ENCODE data around the gene ANKRD29. TPM values are rescaled to one million over a fixed set of nuclear protein-coding genes. Genes with fewer than 3 reads are reported as not detected.

The ANKRD29 gene, protein sequence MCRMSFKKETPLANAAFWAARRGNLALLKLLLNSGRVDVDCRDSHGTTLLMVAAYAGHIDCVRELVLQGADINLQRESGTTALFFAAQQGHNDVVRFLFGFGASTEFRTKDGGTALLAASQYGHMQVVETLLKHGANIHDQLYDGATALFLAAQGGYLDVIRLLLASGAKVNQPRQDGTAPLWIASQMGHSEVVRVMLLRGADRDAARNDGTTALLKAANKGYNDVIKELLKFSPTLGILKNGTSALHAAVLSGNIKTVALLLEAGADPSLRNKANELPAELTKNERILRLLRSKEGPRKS
- total RNA-seq = 0.81 and 5.1 TPM in 2 replicates

DNA sequence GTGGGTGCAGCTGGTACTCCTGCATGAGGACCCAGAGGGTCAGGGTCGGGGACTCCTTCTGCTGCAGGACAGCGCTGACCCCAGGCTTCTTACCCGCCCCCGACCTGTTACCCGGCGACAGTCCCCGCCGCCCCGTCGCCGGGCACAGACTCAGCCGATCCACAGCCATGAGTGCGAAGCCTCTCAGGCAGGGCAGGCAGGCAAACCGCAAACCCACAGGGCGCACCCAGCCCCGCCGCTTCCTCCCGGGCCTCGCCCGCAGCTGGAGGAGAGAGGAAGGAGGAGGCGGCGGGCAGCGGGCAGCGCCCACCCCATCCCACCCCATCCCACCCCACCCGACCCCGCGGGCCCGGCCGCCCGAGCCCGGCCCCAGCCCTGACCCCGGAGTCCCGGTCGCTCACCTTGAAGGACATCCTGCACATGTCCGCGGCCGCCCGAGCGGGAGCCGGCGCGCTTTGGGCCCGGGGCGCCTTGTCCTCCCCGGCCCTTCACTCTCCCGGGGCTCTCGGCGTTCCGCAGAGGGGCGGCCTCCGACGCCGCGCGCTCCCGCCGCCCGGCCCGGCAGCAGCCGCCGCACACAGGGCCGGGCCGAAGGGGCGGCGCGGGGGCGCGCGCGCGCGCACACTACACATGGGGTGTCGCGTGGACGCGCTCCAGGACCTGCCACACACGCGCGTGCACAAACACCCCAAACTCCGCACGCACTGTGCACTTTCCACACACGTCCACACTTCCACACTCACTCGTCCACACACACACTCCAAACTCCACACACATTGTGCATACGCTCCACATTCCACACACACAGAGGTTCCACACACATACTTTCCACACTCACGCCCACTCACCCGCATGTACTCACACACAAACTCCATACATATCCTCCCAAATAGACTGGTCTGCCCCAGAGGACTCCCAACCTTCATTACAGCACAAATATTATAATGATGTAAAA is at the start of gene ANKRD29:
Gene ANKRD29, minus strand, starts transcription at position 603 of the 955 bp plus-strand sequence. Its CDS starts 181 bp downstream, at position 422.

DNA sequence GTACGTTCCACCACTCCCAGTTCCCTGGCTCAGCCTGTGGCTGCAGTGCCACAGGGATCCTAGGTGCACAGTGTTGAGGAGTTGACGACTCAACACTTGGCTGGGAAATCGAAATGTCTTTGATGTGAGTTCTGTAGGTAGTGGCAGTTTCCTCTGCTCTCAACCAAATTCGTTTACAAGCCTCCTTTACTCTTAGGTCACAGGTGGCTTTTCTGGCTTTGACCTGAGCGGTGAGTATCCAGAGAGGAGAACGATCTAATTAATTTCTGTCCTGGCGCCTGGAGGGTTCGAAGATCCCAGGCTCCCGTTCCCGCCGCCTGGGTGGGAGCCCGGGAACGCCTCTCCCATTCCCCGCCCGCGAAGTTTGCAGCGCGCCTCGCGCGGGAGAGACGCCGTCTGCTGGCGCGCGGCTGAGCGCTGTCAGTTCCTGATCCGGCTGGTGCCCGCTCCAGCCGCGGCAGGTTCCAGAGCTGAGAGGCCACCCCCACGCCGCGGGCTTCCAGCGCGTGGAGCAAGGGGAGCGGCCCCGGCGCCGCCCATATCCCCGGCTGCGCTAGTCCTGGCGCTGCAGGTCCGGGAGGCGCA is 26.4 kb upstream of the ANKRD29 start, which contains the start of gene LAMA3:
Gene LAMA3, plus strand, starts transcription at position 423 of the 585 bp plus-strand sequence. CDS start 231 bp downstream, outside the sequence.

DNA sequence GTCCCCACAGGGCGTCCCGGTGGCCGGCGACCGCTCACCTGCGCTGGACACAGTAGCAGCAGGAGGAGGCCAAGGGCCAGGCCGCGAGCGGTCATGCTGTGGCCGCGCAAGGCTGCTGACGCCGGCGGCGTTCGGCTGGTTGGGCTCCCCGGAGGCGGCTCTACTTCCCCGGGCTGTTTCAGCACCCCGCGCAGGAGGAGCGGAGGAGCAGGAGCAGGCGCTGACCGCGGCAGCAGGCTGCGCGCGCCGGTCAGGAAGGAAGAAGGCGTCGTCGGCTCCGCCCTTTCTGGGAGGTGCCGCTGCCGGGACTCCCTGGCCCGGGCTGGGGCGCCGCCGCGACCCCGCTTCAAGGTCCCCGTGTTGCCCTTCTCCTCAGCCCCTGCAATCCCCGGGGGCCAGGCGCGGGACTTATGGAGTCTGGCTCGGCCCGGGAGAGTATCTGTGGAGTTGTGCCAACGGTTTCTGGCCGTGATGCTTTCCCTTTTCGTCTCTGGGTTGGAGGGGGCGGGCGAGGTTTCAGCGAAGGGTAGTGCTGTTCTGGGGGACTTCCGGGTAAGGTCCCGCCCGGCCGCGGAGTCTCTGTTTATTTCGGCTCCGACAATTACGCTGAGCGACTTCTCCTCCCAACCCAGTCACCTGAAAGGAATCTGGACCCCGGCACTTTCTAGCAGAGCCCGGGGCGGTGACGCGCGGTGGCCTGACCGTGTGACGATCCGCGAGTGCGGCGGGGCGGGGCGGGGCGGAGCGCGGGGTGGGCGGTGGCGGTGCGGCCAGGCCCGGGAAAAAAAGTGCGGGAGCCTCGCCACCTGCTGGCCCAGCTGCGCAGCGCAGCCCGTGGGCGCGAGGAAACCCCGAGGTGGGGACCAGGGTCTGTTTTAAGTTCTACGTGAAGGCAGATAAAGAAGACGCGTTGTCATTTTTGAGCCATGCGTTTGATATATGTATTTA is 76.2 kb downstream of the ANKRD29 start, which contains the start of gene NPC1:
Gene NPC1, minus strand, starts transcription at position 258 of the 948 bp plus-strand sequence. Its CDS starts 163 bp downstream, at position 95.

Other genes starting within 250 kb of the ANKRD29 start
- 20.7 and 25.7 TPM in 2 replicates for gene RIOK3, start 209.6 kb downstream of the ANKRD29 start, total RNA-seq
- 20.7 and 21.5 TPM in 2 replicates for gene RMC1, start 159.4 kb downstream of the ANKRD29 start, total RNA-seq
- gene NPC1, start 76.4 kb downstream of the ANKRD29 start, total RNA-seq = 53.3 and 84.3 TPM in 2 replicates
- gene LAMA3, start 26.5 kb upstream of the ANKRD29 start, total RNA-seq = 8.8 and 45.0 TPM in 2 replicates

Data from mesangial cell (primary cell).